GM18517 (cell line): ENCODE results near the gene SLC9A7.
"Not testable (repeated sequence)": the region's sequence is repeated elsewhere in the genome, so short reads cannot be mapped to it uniquely, and the experiment has no call there.

ENCODE experiments used
- ATAC-seq: cut with Tn5 transposase; IDR thresholded peaks from one replicate; pipeline ENCODE4 v1.9.1; 2021; ENCODE audit warnings: mild to moderate bottlenecking, moderate library complexity; ENCODE audit not compliant: unreplicated experiment

Gene SLC9A7

GRCh38 chrX:46758956-46759644 lies at the start of gene SLC9A7:
Gene SLC9A7, minus strand, starts transcription at chrX:46759118. Its CDS starts 89 bp downstream, at chrX:46759029.
- ATAC-seq, result peak; percentile 50

- no peak for ATAC-seq
These were observed 46.4 kb upstream of the SLC9A7 start for GRCh38 chrX:46805270-46805669.

- no peak for ATAC-seq
These were observed 44.2 kb upstream of the SLC9A7 start for GRCh38 chrX:46803140-46803539.

- no peak for ATAC-seq
These were observed 37.8 kb upstream of the SLC9A7 start for GRCh38 chrX:46796574-46797191.

GRCh38 chrX:46793386-46794143 lies 34.6 kb upstream of the SLC9A7 start:
- ATAC-seq, result no peak

- no peak for ATAC-seq
These were observed 33.9 kb upstream of the SLC9A7 start for GRCh38 chrX:46792810-46793188.

GRCh38 chrX:46791927-46792809 lies 33.2 kb upstream of the SLC9A7 start:
- ATAC-seq, result no peak

GRCh38 chrX:46788902-46789301 lies 30.0 kb upstream of the SLC9A7 start:
- ATAC-seq, result no peak

- ATAC-seq, result not testable (repeated sequence)
These were observed 25.5 kb upstream of the SLC9A7 start for GRCh38 chrX:46784437-46784836.

- ATAC-seq, result no peak
These were observed 23.1 kb upstream of the SLC9A7 start for GRCh38 chrX:46782034-46782433.

GRCh38 chrX:46777971-46778810 lies 19.3 kb upstream of the SLC9A7 start:
- no peak for ATAC-seq

- no peak for ATAC-seq
These were observed 11.9 kb upstream of the SLC9A7 start for GRCh38 chrX:46770817-46771163.

GRCh38 chrX:46770000-46770816 lies 11.3 kb upstream of the SLC9A7 start:
- no peak for ATAC-seq

- ATAC-seq, result no peak
These were observed 4.0 kb upstream of the SLC9A7 start for GRCh38 chrX:46762963-46763362.

- ATAC-seq, result no peak
These were observed 692 bp upstream of the SLC9A7 start for GRCh38 chrX:46759645-46759974.

GRCh38 chrX:46758163-46758955 lies 559 bp downstream of the SLC9A7 start:
- ATAC-seq, result peak; percentile 15

- no peak for ATAC-seq
These were observed 1.3 kb downstream of the SLC9A7 start for GRCh38 chrX:46757593-46757992.

- ATAC-seq, result no peak
These were observed 1.9 kb downstream of the SLC9A7 start for GRCh38 chrX:46757052-46757451.

GRCh38 chrX:46755671-46756070 lies 3.2 kb downstream of the SLC9A7 start:
- ATAC-seq, result no peak
